ENCODE results near the gene APOF. TPM values are rescaled to one million over a fixed set of nuclear protein-coding genes. Genes with fewer than 3 reads are reported as not detected.

The APOF gene
- total and polyA plus RNA-seq, 2 of the 8 experiments (the other 6 are each of a cell fraction or from before 2014, with no cell fraction given) = not detected

- Histone ChIP-seq H3K9ac (replicated peaks in 1 of 4; ENCODE audit: extremely low read depth in 1 of 4, low read depth in 3 of 4, low read length in 3 of 4) (no peak overlapping the region), H3K4me1 (replicated peaks in 1 of 4; ENCODE audit: control insufficient read depth in 3 of 4, insufficient read depth in 4 of 4, low read length in 3 of 4) (peaks cover 0 to 5% (median 0%) of the 10 kb centered on the region in 4 experiments; a peak in 3 of 7 replicates), H3K4ac (replicated peaks; ENCODE audit: insufficient read length, low read depth, low read length) (no peak overlapping the region), H2BK12ac (ENCODE audit: low read depth, low read length) (no peak overlapping the region), H2BK15ac (ENCODE audit: low read length) (no peak overlapping the region), H3K56ac (replicated peaks; ENCODE audit: insufficient read length, low read depth, low read length) (no peak overlapping the region), H3K4me3 (ENCODE audit: extremely low read depth in 1 of 4, insufficient read depth in 2 of 4, low read depth in 3 of 4, low read length in 4 of 4) (no peak overlapping the region), H3K79me2 (ENCODE audit: control insufficient read depth in 1 of 2, insufficient read depth in 2 of 2, low read length in 2 of 2) (no peaks in the 10 kb centered on the region), H4K8ac (ENCODE audit: extremely low read depth, insufficient read depth, low read length) (no peak overlapping the region), H3K18ac (ENCODE audit: extremely low read depth, low read length) (no peak overlapping the region), H2BK120ac (replicated peaks; ENCODE audit: low read depth, low read length) (no peak overlapping the region), H3K9me3 (ENCODE audit: insufficient read depth in 2 of 2, low read depth in 1 of 2, low read length in 1 of 2) (no peaks in the 10 kb centered on the region), H2AFZ (ENCODE audit: low read length) (no peak overlapping the region), H2BK20ac (ENCODE audit: low read length) (no peak overlapping the region), H4K5ac (ENCODE audit: insufficient read length, low read depth, low read length) (no peak overlapping the region), H3K14ac (ENCODE audit: insufficient read length) (no peak overlapping the region), H2AK5ac (ENCODE audit: low read depth, low read length) (no peak overlapping the region), H3K27ac (ENCODE audit: low read depth, low read length) (no peak overlapping the region), H3K36me3 (ENCODE audit: control insufficient read depth in 2 of 4, insufficient read depth in 4 of 4, low read length in 3 of 4) (no peaks in the 10 kb centered on the region), H2BK5ac (ENCODE audit: low read depth, low read length) (no peak overlapping the region), H3K23ac (ENCODE audit: insufficient read length) (no peak overlapping the region), H4K91ac (replicated peaks; ENCODE audit: insufficient read length, low read length) (no peak overlapping the region), H3K79me1 (ENCODE audit: low read depth, low read length) (no peaks in the 10 kb centered on the region), H3K4me2 (ENCODE audit: insufficient read depth in 1 of 2, low read depth in 2 of 2, low read length in 2 of 2) (no peak overlapping the region), H3K23me2 (ENCODE audit: low read depth, low read length) (no peaks in the 10 kb centered on the region), H3K27me3 (replicated peaks in 1 of 4; ENCODE audit: control insufficient read depth in 3 of 4, extremely low read depth in 1 of 4, insufficient read depth in 3 of 4, low read length in 3 of 4) (no peaks in the 10 kb centered on the region), H4K20me1 (replicated peaks in 1 of 2; ENCODE audit: control insufficient read depth in 1 of 2, insufficient read depth in 2 of 2, low read length in 2 of 2) (no peaks in the 10 kb centered on the region)
- FAIRE-seq = no peak
- 91% methylated on average over 1 of the region's 1 CpG; no CpG with 5 or more reads in 1 of the 2 experiments for whole genome bisulfite sequencing, 2 experiments (ENCODE audit: extremely low coverage in 1 of 2, insufficient coverage in 1 of 2, insufficient read length in 1 of 2, insufficient replicate concordance in 2 of 2, low coverage in 1 of 2, low lambda C conversion rate in 2 of 2, missing lambda C conversion rate in 1 of 2)
- CTCF ChIA-PET (ENCODE audit: partially characterized antibody) = no interaction called here
- POLR2A ChIA-PET (ENCODE audit: partially characterized antibody) = no interaction called here
- DNase-seq (ENCODE audit: low read depth in 1 of 2, low spot score in 2 of 2) = no peak
- TF ChIP-seq CTCF (IDR thresholded peaks at IDR 0.05; ENCODE audit: control extremely low read depth in 1 of 3, insufficient read depth in 1 of 3, low read depth in 1 of 3, low read length in 3 of 3) (no peak), EZH2 (IDR thresholded peaks at IDR 0.05; ENCODE audit: low read depth, low read length, severe bottlenecking) (no peak), CBX5 (IDR thresholded peaks at IDR 0.05; ENCODE audit: low read depth, low read length) (no peak), SIN3A (conservative IDR thresholded peaks at IDR 0.05 in 1 of 2, IDR thresholded peaks at IDR 0.05 in 1 of 2; ENCODE audit: low read depth in 1 of 2, low read length in 2 of 2) (no peak), YY1 (IDR thresholded peaks at IDR 0.05; ENCODE audit: low read depth, low read length) (no peak), CTBP2 (IDR thresholded peaks at IDR 0.05; ENCODE audit: borderline replicate concordance, insufficient read depth, insufficient read length, low read length) (no peak), ZNF274 (IDR thresholded peaks at IDR 0.05; ENCODE audit: borderline replicate concordance, extremely low read depth, low read length) (no peak), SRF (IDR thresholded peaks at IDR 0.05; ENCODE audit: low read depth, low read length) (no peak), FOSL1 (IDR thresholded peaks at IDR 0.05; ENCODE audit: insufficient read depth, low read depth, low read length) (no peak)
These were observed 10.9 kb upstream of the APOF start for GRCh38 chr12:56373515-56373914.
